HCT116 (cell line): ENCODE measurements around the gene CASTOR2. TPM values are rescaled to one million over a fixed set of nuclear protein-coding genes. Genes with fewer than 3 reads are reported as not detected.

Source experiments
- ATAC-seq: fragments of 200-7000 bp; cut with Tn5 transposase; 2 replicates; pipeline ENCODE4 v1.9.1; 2020; ENCODE audit warnings: mild to moderate bottlenecking, moderate library complexity
- BruUV-seq: library from RNA; stranded (reverse); fragments of 400-500 nt; replicated peaks from 2 replicates; lab custom pipeline; 2021; lab: Mats Ljungman, UMichigan
- CTCF ChIA-PET: fragments of 300-600 bp; sonication (Branson Sonifier 250); formaldehyde crosslinking; loops from one replicate; lab custom pipeline; 2021; ENCODE audit warnings: antibody characterized with exemption; lab: Charles Lee
- POLR2A ChIA-PET: fragments of 300-600, 350-600 bp; sonication (Branson Sonifier 250); formaldehyde crosslinking; loops from one replicate; lab custom pipeline; 2021; ENCODE audit warnings: antibody characterized with exemption; lab: Charles Lee
- RAD21 ChIA-PET, 2 experiments: fragments of 300-600 bp; sonication (Branson Sonifier 250); formaldehyde crosslinking; loops; one replicate each; lab custom pipeline; 2023; ENCODE audit warnings: low total read pairs in 2 of 2; ENCODE audit not compliant: uncharacterized antibody in 2 of 2, unreplicated experiment in 2 of 2, low non-redundant PET in 1 of 2; lab: Charles Lee
- DNase-seq: peaks from one replicate; pipeline ENCODE4 v3.0.0-alpha.2; 2010; ENCODE audit warnings: low read depth, low spot score
- H2AFZ ChIP-seq: fragments of 200-600 bp; shearing (Covaris generic), sonication (generic); 2 replicates; pipeline ENCODE4 v1.6.1; 2017; ENCODE audit warnings: low read depth, mixed run types, mixed read lengths, antibody characterized with exemption, low read length; ENCODE audit not compliant: poor library complexity, severe bottlenecking
- H3K27ac ChIP-seq: 2 replicates; pipeline ENCODE4 v1.5.1; 2012; ENCODE audit warnings: low read depth, low read length
- H3K27me3 ChIP-seq: fragments of 200-600 bp; sonication (generic); 2 replicates; pipeline ENCODE4 v1.6.1; 2016; ENCODE audit warnings: mixed run types, low read length, mixed read lengths; ENCODE audit not compliant: insufficient read depth
- H3K36me3 ChIP-seq, 2 experiments: fragments of 200-500 bp in 1 of 2; fragments of 200-600 bp in 1 of 2; sonication (Bioruptor generic) in 1 of 2; sonication (generic) in 1 of 2; 2 replicates each; pipeline versions ENCODE4 v1.5.1 to v1.6.1; 2014 to 2016; ENCODE audit warnings: low read length in 2 of 2, inconsistent platforms in 1 of 2, mixed read lengths in 1 of 2, mixed run types in 1 of 2; ENCODE audit not compliant: insufficient read depth in 2 of 2, control insufficient read depth in 1 of 2
- H3K4me1 ChIP-seq, 2 experiments: fragments of 200-600 bp in 1 of 2; sonication (generic) in 1 of 2; 2 replicates each; pipeline versions ENCODE4 v1.5.1 to v1.6.1; 2012 to 2017; ENCODE audit warnings: low read length in 2 of 2, inconsistent platforms in 1 of 2, mild to moderate bottlenecking in 1 of 2, mixed read lengths in 1 of 2, mixed run types in 1 of 2, moderate library complexity in 1 of 2; ENCODE audit not compliant: insufficient read depth in 2 of 2, control insufficient read depth in 1 of 2
- H3K4me2 ChIP-seq: fragments of 200-600 bp; sonication (generic); 2 replicates; pipeline ENCODE4 v1.6.1; 2017; ENCODE audit warnings: mixed run types, low read length, mixed read lengths
- H3K4me3 ChIP-seq, 2 experiments: fragments of 200-600 bp in 1 of 2; sonication (generic) in 1 of 2; replicated peaks in 1 of 2; 2 replicates each; pipeline ENCODE4 v1.5.1; 2011 to 2016; ENCODE audit warnings: low read length in 2 of 2, control low read depth in 1 of 2, low read depth in 1 of 2, mild to moderate bottlenecking in 1 of 2, mixed read lengths in 1 of 2, mixed run types in 1 of 2
- H3K79me2 ChIP-seq: fragments of 200-600 bp; sonication (generic); 2 replicates; pipeline ENCODE4 v1.6.1; 2017; ENCODE audit warnings: mild to moderate bottlenecking, mixed run types, low read length, moderate library complexity, mixed read lengths; ENCODE audit not compliant: insufficient read depth
- H3K9ac ChIP-seq: fragments of 200-600 bp; sonication (generic); 2 replicates; pipeline ENCODE4 v1.6.1; 2016; ENCODE audit warnings: low read length, mixed read lengths
- H3K9me2 ChIP-seq: fragments of 200-600 bp; sonication (generic), shearing (Covaris generic); 2 replicates; pipeline ENCODE4 v1.6.1; 2017; ENCODE audit warnings: mixed run types, mild to moderate bottlenecking, moderate library complexity; ENCODE audit not compliant: insufficient read depth
- H3K9me3 ChIP-seq, 2 experiments: fragments of 200-500 bp in 1 of 2; fragments of 200-600 bp in 1 of 2; sonication (Bioruptor generic) in 1 of 2; sonication (generic) in 1 of 2; 2 replicates each; pipeline ENCODE4 v1.6.1; 2014 to 2017; ENCODE audit warnings: low read length in 2 of 2, mixed read lengths in 2 of 2, inconsistent platforms in 1 of 2, low read depth in 1 of 2, mild to moderate bottlenecking in 1 of 2, mixed run types in 1 of 2, moderate library complexity in 1 of 2; ENCODE audit not compliant: control insufficient read depth in 1 of 2, insufficient read depth in 1 of 2
- H4K20me1 ChIP-seq: fragments of 200-600 bp; sonication (generic), shearing (Covaris generic); 2 replicates; pipeline ENCODE4 v1.6.1; 2017; ENCODE audit warnings: mixed run types, mild to moderate bottlenecking, moderate library complexity; ENCODE audit not compliant: insufficient read depth
- ATF3 ChIP-seq: IDR thresholded peaks from 2 replicates; pipeline ENCODE4 v1.6.1; 2012
- CTCF ChIP-seq, 3 experiments: fragments of 200-600 bp in 1 of 3; sonication (generic) in 1 of 3; IDR thresholded peaks in 2 of 3; conservative IDR thresholded peaks in 1 of 3; 2 replicates each; pipeline ENCODE4 v1.5.1; 2012 to 2017; ENCODE audit warnings: low read depth in 2 of 3, low read length in 2 of 3, antibody characterized with exemption in 1 of 3, borderline replicate concordance in 1 of 3, control low read depth in 1 of 3, mild to moderate bottlenecking in 1 of 3, mixed read lengths in 1 of 3, mixed run types in 1 of 3, moderate library complexity in 1 of 3; ENCODE audit not compliant: insufficient read depth in 1 of 3
- ELF1 ChIP-seq: IDR thresholded peaks from 2 replicates; pipeline ENCODE4 v1.6.1; 2012; ENCODE audit warnings: low read depth, borderline replicate concordance
- REST ChIP-seq: IDR thresholded peaks from 2 replicates; pipeline ENCODE4 v1.6.1; 2012; ENCODE audit warnings: low read depth
- SP1 ChIP-seq: IDR thresholded peaks from 2 replicates; pipeline ENCODE4 v1.6.1; 2012; ENCODE audit warnings: low read depth
- YY1 ChIP-seq: IDR thresholded peaks from 2 replicates; pipeline ENCODE4 v1.6.1; 2011; ENCODE audit warnings: low read length, low read depth, moderate library complexity, mild to moderate bottlenecking; ENCODE audit not compliant: insufficient replicate concordance; ENCODE audit errors: extremely low read depth
- ZBTB33 ChIP-seq: IDR thresholded peaks from 2 replicates; pipeline ENCODE4 v1.6.1; 2011; ENCODE audit warnings: mild to moderate bottlenecking, low read length, moderate library complexity; ENCODE audit not compliant: insufficient replicate concordance; ENCODE audit errors: extremely low read depth
- ZFX ChIP-seq: fragments of 450-650 bp; IDR thresholded peaks from 2 replicates; pipeline ENCODE4 v1.6.1; 2017
- ZNF274 ChIP-seq: fragments of 200-500 bp; sonication (Bioruptor generic); IDR thresholded peaks from 2 replicates; pipeline ENCODE4 v1.6.1; 2014; ENCODE audit warnings: mild to moderate bottlenecking, low read depth, low read length, inconsistent platforms
- intact Hi-C: fragments of 100-400 bp; cut with micrococcal nuclease; formaldehyde crosslinking; loops from 2 replicates; pipeline ENCODE4 v1.10.0; 2022
- total RNA-seq: library from RNA; stranded (reverse); gene quantifications from one replicate; pipeline ENCODE4 v1.2.1, GENCODE V29; 2021; ENCODE audit not compliant: unreplicated experiment

CASTOR2 gene
- total RNA-seq, 1 experiment from 2014 or later: 9.4 TPM

GRCh38 chr7:75054744-75055143 lies 90.2 kb downstream of the CASTOR2 start (continued):
- TF ChIP-seq ATF3: no peak
- TF ChIP-seq ZFX: no peak
- TF ChIP-seq CTCF (IDR thresholded peaks at IDR 0.05 in 2 of 3, conservative IDR thresholded peaks at IDR 0.05 in 1 of 3; ENCODE audit: borderline replicate concordance in 1 of 3, insufficient read depth in 1 of 3, low read depth in 2 of 3, low read length in 2 of 3): no peak
- no peak for TF ChIP-seq ELF1
- no peak for TF ChIP-seq YY1

- Histone ChIP-seq H3K9me2 (no peaks in the 10 kb centered on the region), H2AFZ (no peak overlapping the region), H3K9me3 (no peaks in the 10 kb centered on the region), H3K9ac (no peak overlapping the region), H3K27me3 (no peaks in the 10 kb centered on the region), H3K27ac (no peak overlapping the region), H4K20me1 (no peaks in the 10 kb centered on the region), H3K79me2 (no peaks in the 10 kb centered on the region), H3K4me2 (no peak overlapping the region), H3K4me3 (no peak overlapping the region), H3K4me1 (no peaks in the 10 kb centered on the region), H3K36me3 (peaks cover 14 to 36% of the 10 kb centered on the region in 2 experiments; a peak in 3 of 4 replicates)
- no peak for ATAC-seq
- intact Hi-C loops: no loop called here
- POLR2A ChIA-PET: no interaction called here
- TF ChIP-seq SP1: no peak
- TF ChIP-seq REST: no peak
- TF ChIP-seq CTCF (IDR thresholded peaks at IDR 0.05 in 2 of 3, conservative IDR thresholded peaks at IDR 0.05 in 1 of 3; ENCODE audit: borderline replicate concordance in 1 of 3, insufficient read depth in 1 of 3, low read depth in 2 of 3, low read length in 2 of 3): no peak
- TF ChIP-seq ZBTB33: no peak
- TF ChIP-seq ZNF274: no peak
- no peak for TF ChIP-seq ELF1
- CTCF ChIA-PET: no interaction called here
- no TSS peak for BruUV-seq
- no peak for DNase-seq
- RAD21 ChIA-PET: no interaction called here
These were observed 90.7 kb downstream of the CASTOR2 start for GRCh38 chr7:75055155-75055554.
